HG02840 (cell line): ENCODE measurements around the gene TACC2.
"Not testable (repeated sequence)": the region's sequence is repeated elsewhere in the genome, so short reads cannot be mapped to it uniquely, and the experiment has no call there.

Experiments
- ATAC-seq: cut with Tn5 transposase; IDR thresholded peaks from one replicate; pipeline ENCODE4 v1.9.1; 2021; ENCODE audit warnings: mild to moderate bottlenecking, moderate library complexity, moderate number of reproducible peaks; ENCODE audit not compliant: unreplicated experiment, low FRiP score

Gene TACC2

GRCh38 chr10:122056431-122057094, 67.6 kb downstream of the TACC2 start:
- ATAC-seq, result no peak

- ATAC-seq, result no peak
These were observed 69.0 kb downstream of the TACC2 start for GRCh38 chr10:122057841-122058413.

- no peak for ATAC-seq
These were observed 71.3 kb downstream of the TACC2 start for GRCh38 chr10:122060250-122060649.

GRCh38 chr10:122062831-122063674, 74.1 kb downstream of the TACC2 start:
- no peak for ATAC-seq

- not testable (repeated sequence) for ATAC-seq
These were observed 77.5 kb downstream of the TACC2 start for GRCh38 chr10:122066337-122066939.

- no peak for ATAC-seq
These were observed 79.9 kb downstream of the TACC2 start for GRCh38 chr10:122068844-122069243.

GRCh38 chr10:122072491-122072890, 83.5 kb downstream of the TACC2 start:
- ATAC-seq, result no peak

GRCh38 chr10:122073508-122073907, 84.5 kb downstream of the TACC2 start:
- no peak for ATAC-seq

GRCh38 chr10:122075171-122075570, 86.2 kb downstream of the TACC2 start:
- ATAC-seq, result no peak

- not testable (repeated sequence) for ATAC-seq
These were observed 86.9 kb downstream of the TACC2 start for GRCh38 chr10:122075876-122076275.

GRCh38 chr10:122077311-122077875, 88.4 kb downstream of the TACC2 start:
- no peak for ATAC-seq

- no peak for ATAC-seq
These were observed 89.4 kb downstream of the TACC2 start for GRCh38 chr10:122078326-122078725.

- ATAC-seq, result no peak
These were observed 90.2 kb downstream of the TACC2 start for GRCh38 chr10:122078965-122079795.

GRCh38 chr10:122082616-122083477, 93.9 kb downstream of the TACC2 start:
- no peak for ATAC-seq

- ATAC-seq, result no peak
These were observed 94.6 kb downstream of the TACC2 start for GRCh38 chr10:122083478-122084025.

- ATAC-seq, result no peak
These were observed 95.5 kb downstream of the TACC2 start for GRCh38 chr10:122084286-122085041.

- ATAC-seq, result no peak
These were observed 96.5 kb downstream of the TACC2 start for GRCh38 chr10:122085423-122085911.
